Kidney (tissue), 14 donors: Measurements from ENCODE around the gene HYPK. TPM values are rescaled to one million over a fixed set of nuclear protein-coding genes. Genes with fewer than 3 reads are reported as not detected.

ENCODE experiments used
- DNase-seq, 5 donors: peaks; one replicate each; pipeline ENCODE4 v3.0.0-alpha.2; 2013 to 2020
- FAIRE-seq: peaks from 2 replicates; lab custom pipeline; 2012; peaks lifted over from hg19 to GRCh38; lab: Jason Lieb, UNC
- H3K27ac ChIP-seq, 2 donors: one replicate each; pipeline ENCODE4 v1.7.0; 2013; ENCODE audit warnings: low read depth in 2 of 2, low read length in 2 of 2, inconsistent platforms in 1 of 2
- H3K27me3 ChIP-seq: one replicate; pipeline ENCODE4 v1.7.1; 2013; ENCODE audit warnings: low read length, inconsistent platforms; ENCODE audit not compliant: control insufficient read depth, insufficient read depth
- H3K36me3 ChIP-seq, 3 donors: one replicate each; pipeline versions ENCODE4 v1.7.0 to v1.7.1; 2013; ENCODE audit warnings: low read length in 3 of 3, control low read depth in 1 of 3, inconsistent platforms in 1 of 3; ENCODE audit not compliant: insufficient read depth in 3 of 3, control insufficient read depth in 2 of 3
- H3K4me1 ChIP-seq, 3 donors: one replicate each; pipeline versions ENCODE4 v1.7.0 to v1.7.1; 2013; ENCODE audit warnings: low read length in 3 of 3, inconsistent platforms in 1 of 3, low read depth in 1 of 3; ENCODE audit not compliant: control insufficient read depth in 2 of 3, insufficient read depth in 2 of 3
- H3K4me3 ChIP-seq, 3 donors: one replicate each; pipeline versions ENCODE4 v1.7.0 to v1.8.1; 2013; ENCODE audit warnings: low read length in 3 of 3, control low read depth in 1 of 3, inconsistent platforms in 1 of 3
- H3K9ac ChIP-seq, 3 donors: one replicate each; pipeline versions ENCODE4 v1.7.0 to v1.7.1; 2013; ENCODE audit warnings: low read length in 3 of 3, control low read depth in 1 of 3, inconsistent platforms in 1 of 3
- H3K9me3 ChIP-seq, 3 donors: one replicate each; pipeline versions ENCODE4 v1.7.0 to v1.7.1; 2013; ENCODE audit warnings: low read length in 3 of 3, control low read depth in 1 of 3, inconsistent platforms in 1 of 3; ENCODE audit not compliant: control insufficient read depth in 2 of 3, insufficient read depth in 1 of 3
- intact Hi-C: fragments of 100-400 bp; cut with DNase I; formaldehyde crosslinking; loops from one replicate; pipeline ENCODE4 v1.11.1; 2022
- polyA plus RNA-seq: library from polyadenylated mRNA; stranded (reverse); fragments of 350-450 nt; fragmentation: Illumina TruSeq; extraction: RNeasy Lipid Tissue Mini Kit (QIAGEN cat#74804); gene quantifications from one replicate; pipeline ENCODE4 v1.2.3, GENCODE V29; 2014; ENCODE audit warnings: low read depth, low replicate concordance; ENCODE audit not compliant: insufficient read depth
- total RNA-seq: library from RNA; stranded (reverse); fragmentation: NEBNext Ultra II Directional; extraction: Animal tissue kit (Norgen Biotek cat#: 25700); gene quantifications from one replicate; pipeline ENCODE4 v1.2.1, GENCODE V29; 2021
- TF ChIP-seq, protein P1 (sequence below): IDR thresholded peaks from 3 replicates; pipeline ENCODE4 v1.5.1; 2012; ENCODE audit warnings: mild to moderate bottlenecking, moderate library complexity, borderline replicate concordance; ENCODE audit not compliant: insufficient read depth; ENCODE audit errors: extremely low read depth
- donor health status: control.
- donor health status: control.
- donor health status: control.
- donor health status: control.
- donor health status: control.
- donor health status: DM: yes; HTN: yes; CAD: no.
- donor health status: Normal renal cell carcinoma (clear cell type).

The HYPK gene
- total and polyA plus RNA-seq, 2 donors from 2014 or later, result 7.7 to 10.2 TPM

DNA sequence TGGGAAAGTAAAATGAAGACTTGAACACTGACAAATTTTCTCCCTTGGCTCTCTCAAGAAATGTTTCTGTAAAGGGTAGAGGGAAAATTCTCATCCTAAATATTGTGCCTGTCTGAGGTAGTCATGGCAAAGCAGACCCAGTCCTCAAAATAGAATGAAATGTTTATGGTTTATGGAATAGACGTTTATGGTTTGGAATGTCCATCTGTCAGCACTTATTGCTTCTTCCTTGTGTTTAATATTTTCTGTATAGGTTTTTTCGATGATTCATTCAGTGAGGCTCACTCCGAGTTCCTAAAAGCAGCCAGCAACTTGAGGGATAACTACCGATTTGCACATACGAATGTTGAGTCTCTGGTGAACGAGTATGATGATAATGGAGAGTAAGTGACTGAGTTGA lies 37.6 kb upstream of the HYPK start:
- Histone ChIP-seq H3K27me3 (no peaks in the 10 kb centered on the region), H3K4me3 (no peak overlapping the region), H3K9ac (no peak overlapping the region), H3K36me3 (peaks cover 0 to 29% (median 23%) of the 10 kb centered on the region in 3 donors), H3K27ac (no peak overlapping the region), H3K9me3 (no peaks in the 10 kb centered on the region), H3K4me1 (no peaks in the 10 kb centered on the region)
- DNase-seq, result no peak
- no peak for FAIRE-seq
- intact Hi-C loops, result no loop called here
- TF ChIP-seq, protein P1, sequence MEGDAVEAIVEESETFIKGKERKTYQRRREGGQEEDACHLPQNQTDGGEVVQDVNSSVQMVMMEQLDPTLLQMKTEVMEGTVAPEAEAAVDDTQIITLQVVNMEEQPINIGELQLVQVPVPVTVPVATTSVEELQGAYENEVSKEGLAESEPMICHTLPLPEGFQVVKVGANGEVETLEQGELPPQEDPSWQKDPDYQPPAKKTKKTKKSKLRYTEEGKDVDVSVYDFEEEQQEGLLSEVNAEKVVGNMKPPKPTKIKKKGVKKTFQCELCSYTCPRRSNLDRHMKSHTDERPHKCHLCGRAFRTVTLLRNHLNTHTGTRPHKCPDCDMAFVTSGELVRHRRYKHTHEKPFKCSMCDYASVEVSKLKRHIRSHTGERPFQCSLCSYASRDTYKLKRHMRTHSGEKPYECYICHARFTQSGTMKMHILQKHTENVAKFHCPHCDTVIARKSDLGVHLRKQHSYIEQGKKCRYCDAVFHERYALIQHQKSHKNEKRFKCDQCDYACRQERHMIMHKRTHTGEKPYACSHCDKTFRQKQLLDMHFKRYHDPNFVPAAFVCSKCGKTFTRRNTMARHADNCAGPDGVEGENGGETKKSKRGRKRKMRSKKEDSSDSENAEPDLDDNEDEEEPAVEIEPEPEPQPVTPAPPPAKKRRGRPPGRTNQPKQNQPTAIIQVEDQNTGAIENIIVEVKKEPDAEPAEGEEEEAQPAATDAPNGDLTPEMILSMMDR, result no peak

DNA sequence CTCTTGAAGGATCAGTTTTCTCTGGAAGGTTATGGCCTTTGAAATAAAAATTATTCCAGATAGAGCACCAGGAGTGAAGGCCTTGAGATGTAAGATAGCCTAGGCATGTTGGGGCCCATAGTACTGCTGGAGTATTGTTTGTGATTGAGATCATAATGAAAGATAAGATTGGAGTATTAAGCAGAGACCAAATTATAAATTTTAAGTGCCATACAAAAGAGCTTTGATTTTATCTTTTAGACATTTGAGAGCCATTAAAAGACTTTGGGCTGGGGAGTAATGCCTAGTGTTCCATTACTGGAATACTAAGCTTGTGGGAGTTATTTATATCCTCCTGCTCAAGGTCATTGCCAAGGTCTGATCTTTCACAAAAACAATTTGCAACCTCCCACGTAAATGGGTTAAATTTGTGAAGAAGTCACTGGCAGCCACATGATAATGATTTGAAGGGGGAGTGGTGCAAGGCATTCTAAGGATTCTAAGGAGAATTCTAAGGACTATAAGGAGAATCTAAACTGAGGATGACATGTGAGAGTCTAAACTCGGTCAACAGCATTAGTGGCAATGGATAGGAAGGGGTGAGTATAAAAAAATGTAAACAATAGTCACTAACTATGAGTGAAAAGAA lies 36.5 kb upstream of the HYPK start:
- H3K36me3 ChIP-seq, result peaks cover 0 to 38% (median 31%) of the 10 kb centered on the region in 3 donors
- no peak for FAIRE-seq

DNA sequence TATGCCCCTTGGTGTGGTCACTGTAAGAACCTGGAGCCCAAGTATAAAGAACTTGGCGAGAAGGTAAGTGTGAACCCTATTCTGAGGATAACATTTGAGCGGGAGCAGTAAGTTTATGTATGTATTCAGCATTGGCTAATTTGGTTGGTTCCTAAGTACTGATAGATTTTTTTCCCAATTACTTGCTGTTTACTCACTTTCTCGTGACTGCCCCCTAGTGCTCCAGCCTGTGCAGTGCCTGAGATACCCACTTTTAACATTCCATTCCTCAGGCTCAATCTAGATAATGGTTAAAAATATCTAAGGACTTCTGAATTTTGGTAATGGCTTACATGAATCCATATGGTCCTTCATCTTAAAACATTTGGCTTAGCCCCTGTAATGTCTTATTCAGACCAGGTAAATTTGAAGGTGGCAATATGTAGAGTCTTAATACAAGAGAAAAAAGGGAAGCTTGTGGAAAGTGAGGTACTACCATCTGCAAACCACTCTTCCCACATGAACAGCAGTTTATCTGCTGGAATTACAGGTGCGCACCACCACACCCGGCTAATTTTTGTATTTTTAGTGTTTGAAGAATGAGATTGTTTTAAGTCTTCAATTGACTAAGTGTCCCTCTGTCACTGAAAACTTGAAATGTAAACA lies 30.7 kb upstream of the HYPK start:
- H3K27me3 ChIP-seq, result no peaks in the 10 kb centered on the region
- intact Hi-C loops, result no loop called here
- peaks cover 9 to 60% (median 38%) of the 10 kb centered on the region in 3 donors for H3K36me3 ChIP-seq
- TF ChIP-seq, protein P1, result peak; percentile 67
- H3K9ac ChIP-seq, result no peak overlapping the region
- H3K9me3 ChIP-seq, result no peaks in the 10 kb centered on the region
- no peak for FAIRE-seq
- DNase-seq, result peak in 4 of 5 donors; percentile 36 to 66 (median 43)
- H3K27ac ChIP-seq, result no peak overlapping the region
- no peaks in the 10 kb centered on the region for H3K4me1 ChIP-seq
- no peak overlapping the region for H3K4me3 ChIP-seq

More for the DNA sequence above, 36.5 kb upstream of the HYPK start:
- Histone ChIP-seq H3K4me3 (no peak overlapping the region), H3K27me3 (no peaks in the 10 kb centered on the region), H3K27ac (no peak overlapping the region), H3K9ac (no peak overlapping the region), H3K4me1 (no peaks in the 10 kb centered on the region), H3K9me3 (no peaks in the 10 kb centered on the region)
- intact Hi-C loops, result no loop called here
- no peak for DNase-seq
- TF ChIP-seq, protein P1, result no peak
